GM23248 (cell line): ENCODE data around the gene TRIM29.

ENCODE experiments used
- EZH2 ChIP-seq: fragments of 200-600 bp; sonication (generic); IDR thresholded peaks from 2 replicates; pipeline ENCODE4 v1.6.1; 2018; ENCODE audit warnings: antibody characterized with exemption, mild to moderate bottlenecking; ENCODE audit not compliant: insufficient read depth, poor library complexity, severe bottlenecking
- EZH2phosphoT487 ChIP-seq: fragments of 200-600 bp; sonication (generic); IDR thresholded peaks from 2 replicates; pipeline ENCODE4 v1.6.1; 2018; ENCODE audit warnings: antibody characterized with exemption, moderate library complexity, mild to moderate bottlenecking, low read depth; ENCODE audit not compliant: insufficient read depth

DNA sequence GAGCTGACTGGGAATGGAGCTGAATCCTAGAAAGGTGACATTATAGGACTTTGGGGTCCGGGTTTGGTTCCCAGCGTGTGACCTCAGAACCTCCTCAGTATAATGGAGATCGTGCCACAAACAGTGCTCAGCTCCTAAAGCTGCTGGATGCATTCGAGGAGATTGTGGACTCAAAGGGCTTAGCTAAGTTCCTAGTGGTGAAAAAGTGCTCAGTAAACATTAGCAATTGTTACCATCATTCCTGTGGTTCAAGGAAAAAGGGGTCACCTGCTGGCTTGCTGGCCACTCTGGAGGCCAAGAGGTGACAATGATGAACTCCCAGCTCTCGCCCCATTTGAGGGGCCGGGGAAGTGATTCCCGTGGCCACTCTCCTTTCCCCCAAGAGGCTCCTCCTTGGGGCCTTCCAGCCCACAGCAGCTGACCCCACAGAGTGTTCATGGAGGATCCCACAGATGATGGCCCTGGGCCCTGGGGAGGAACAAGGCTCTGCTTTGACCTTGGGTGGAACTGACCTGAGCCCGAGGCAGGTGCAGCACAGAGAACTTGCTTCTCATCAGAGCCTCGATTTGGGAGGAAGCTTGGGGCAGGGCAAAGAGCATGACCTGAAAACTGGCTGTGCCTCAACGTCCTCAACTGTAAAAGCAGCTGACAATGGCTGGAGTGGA is 40.1 kb downstream of the TRIM29 start:
- TF ChIP-seq EZH2phosphoT487 (no peak), EZH2 (no peak)
